GM12878 (cell line): ENCODE data around the gene RCAN1. TPM values are rescaled to one million over a fixed set of nuclear protein-coding genes. Genes with fewer than 3 reads are reported as not detected.

ENCODE experiments used
- ATAC-seq: fragments of 200-7000 bp; cut with Tn5 transposase; 3 replicates; pipeline ENCODE4 v1.9.1; 2020; ENCODE audit warnings: mild to moderate bottlenecking, moderate library complexity
- Bru-seq: library from RNA; stranded (reverse); fragments of 400-500 nt; gene quantifications from one replicate; lab custom pipeline; 2021; lab: Mats Ljungman, UMichigan
- BruChase-seq, 2 experiments: library from RNA; stranded (reverse); fragments of 400-500 nt; gene quantifications; one replicate each; lab custom pipeline; 2021; lab: Mats Ljungman, UMichigan
- BruUV-seq: library from RNA; stranded (reverse); fragments of 400-500 nt; replicated peaks from 2 replicates; lab custom pipeline; 2021; lab: Mats Ljungman, UMichigan
- CTCF ChIA-PET: fragments of 300-600 bp; sonication (Branson Sonifier 250); formaldehyde crosslinking; extraction: SDS; loops from one replicate; lab custom pipeline; 2021; ENCODE audit warnings: inconsistent platforms; lab: Yijun Ruan, JAX
- POLR2A ChIA-PET: fragments of 350-600 bp; formaldehyde crosslinking; extraction: SDS; loops from one replicate; lab custom pipeline; 2021; ENCODE audit warnings: inconsistent platforms; lab: Charles Lee
- RAD21 ChIA-PET: fragments of 300-600 bp; sonication (Branson Sonifier 250); formaldehyde crosslinking; loops from one replicate; lab custom pipeline; 2023; ENCODE audit warnings: antibody characterized with exemption; ENCODE audit not compliant: unreplicated experiment; lab: Charles Lee
- SMC1A ChIA-PET: fragments of 300-600 bp; sonication (Branson Sonifier 250); formaldehyde crosslinking; loops from one replicate; lab custom pipeline; 2023; ENCODE audit not compliant: unreplicated experiment, uncharacterized antibody; lab: Charles Lee
- DNase-seq: peaks from one replicate; pipeline ENCODE4 v3.0.0-alpha.2; 2011; ENCODE audit warnings: low read depth, low spot score
- FAIRE-seq: peaks from 3 replicates; lab custom pipeline; 2011; peaks lifted over from hg19 to GRCh38; lab: Jason Lieb, UNC
- H2AFZ ChIP-seq: 2 replicates; pipeline ENCODE4 v1.6.0; 2011; ENCODE audit warnings: low read depth, low read length, control low read depth; ENCODE audit not compliant: control insufficient read depth
- H3K27ac ChIP-seq: 2 replicates; pipeline ENCODE4 v1.5.1; 2011; ENCODE audit warnings: control low read depth; ENCODE audit not compliant: control insufficient read depth, insufficient read depth
- H3K27me3 ChIP-seq, 2 experiments: replicated peaks in 1 of 2; 2 replicates each; pipeline versions ENCODE4 v1.6.0 to v1.6.1; 2011; ENCODE audit warnings: low read length in 1 of 2; ENCODE audit not compliant: control insufficient read depth in 2 of 2, insufficient read depth in 2 of 2
- H3K36me3 ChIP-seq, 2 experiments: 2 replicates each; pipeline ENCODE4 v1.5.1; 2011; ENCODE audit warnings: low read length in 1 of 2; ENCODE audit not compliant: control insufficient read depth in 2 of 2, insufficient read depth in 2 of 2
- H3K4me1 ChIP-seq: 2 replicates; pipeline ENCODE4 v1.6.1; 2011; ENCODE audit warnings: mild to moderate bottlenecking, low read length, moderate library complexity, mixed read lengths; ENCODE audit not compliant: control insufficient read depth, insufficient read depth
- H3K4me2 ChIP-seq: 2 replicates; pipeline ENCODE4 v1.6.0; 2011; ENCODE audit warnings: control low read depth; ENCODE audit not compliant: control insufficient read depth, insufficient read depth
- H3K4me3 ChIP-seq: fragments of 200-600 bp; sonication (generic); 2 replicates; pipeline ENCODE4 v1.5.1; 2016
- H3K79me2 ChIP-seq: 2 replicates; pipeline ENCODE4 v1.6.0; 2011; ENCODE audit warnings: low read length; ENCODE audit not compliant: control insufficient read depth, insufficient read depth
- H3K9ac ChIP-seq: 2 replicates; pipeline ENCODE4 v1.8.0; 2011; ENCODE audit warnings: low read length, control low read depth, mixed read lengths; ENCODE audit not compliant: control insufficient read depth, insufficient read depth
- H3K9me3 ChIP-seq: replicated peaks from 3 replicates; pipeline ENCODE4 v1.5.1; 2011; ENCODE audit warnings: mild to moderate bottlenecking, low read length; ENCODE audit not compliant: control insufficient read depth, insufficient read depth
- H4K20me1 ChIP-seq: 2 replicates; pipeline ENCODE4 v1.6.0; 2011; ENCODE audit not compliant: control insufficient read depth, insufficient read depth
- HDAC6 ChIP-seq: fragments of 200-600 bp; sonication (generic); IDR thresholded peaks from one replicate; pipeline ENCODE4 v1.8.0; 2017; ENCODE audit warnings: antibody characterized with exemption; ENCODE audit not compliant: unreplicated experiment
- IRF3 ChIP-seq: fragments of 450-650 bp; IDR thresholded peaks from 2 replicates; pipeline ENCODE4 v1.6.1; 2014; ENCODE audit warnings: mild to moderate bottlenecking
- MYC ChIP-seq: IDR thresholded peaks from 2 replicates; pipeline ENCODE4 v1.6.1; 2011; ENCODE audit warnings: mild to moderate bottlenecking, low read length, moderate library complexity, inconsistent platforms; ENCODE audit not compliant: insufficient read depth, insufficient replicate concordance, insufficient read length, severe bottlenecking
- PKNOX1 ChIP-seq: fragments of 450-650 bp; IDR thresholded peaks from 2 replicates; pipeline ENCODE4 v1.6.1; 2016; ENCODE audit warnings: mild to moderate bottlenecking
- SP1 ChIP-seq: IDR thresholded peaks from one replicate; pipeline ENCODE4 v1.6.1; 2011; ENCODE audit warnings: low read depth, low read length
- WGBS: methylation state at CpG from one replicate; pipeline ENCODE4 v1.1.6; 2016; ENCODE audit warnings: low lambda C conversion rate; ENCODE audit not compliant: insufficient replicate concordance, insufficient coverage; ENCODE audit errors: missing lambda C conversion rate; 5-methylcytosine and 5-hydroxymethylcytosine counted together
- in situ Hi-C: fragments of 300-500 bp; cut with MboI; formaldehyde crosslinking; loops from 9 replicates; pipeline ENCODE4 v1.14.3; 2018; ENCODE audit warnings: mixed read lengths
- intact Hi-C: fragments of 100-400 bp; cut with micrococcal nuclease; formaldehyde crosslinking; loops from one replicate; pipeline ENCODE4 v1.14.2; 2022; ENCODE audit not compliant: unreplicated experiment
- long read RNA-seq, 2 experiments: library from polyadenylated mRNA; unstranded; transcript quantifications; one replicate each; pipeline ENCODE4 v2.0.0, GENCODE V29; 2019 to 2020
- polyA minus RNA-seq, 3 experiments: library from RNA; depleted of rRNA, polyadenylated mRNA; stranded (reverse); fragments of >200 nt; gene quantifications; 2 replicates each; pipeline ENCODE4 v1.2.3, GENCODE V29; 2011
- polyA plus RNA-seq, 11 experiments: library from polyadenylated mRNA; depleted of rRNA in 4 of 11; unstranded in 6 of 11; stranded (reverse) in 5 of 11; fragments of >200 nt; fragmentation: Nextera tagmentation in 4 of 11; fragmentation: Illumina TruSeq in 1 of 11; extraction: Ambion mirVana in 4 of 11; extraction: Trizol in 1 of 11; gene quantifications; 1 replicate in 1 of 11; 2 replicates in 10 of 11; pipeline versions ENCODE4 v1.2.1 to v1.2.3, GENCODE V29; 2011 to 2016; ENCODE audit warnings: inconsistent platforms in 2 of 11, missing spikeins in 2 of 11, low read depth in 1 of 11
- total RNA-seq, 4 experiments: library from RNA; depleted of rRNA in 3 of 4; stranded (reverse); fragments of >200 nt in 3 of 4; fragmentation: Illumina TruSeq in 1 of 4; extraction: Trizol in 1 of 4; gene quantifications; 2 replicates each; pipeline versions ENCODE4 v1.2.1 to v1.2.3, GENCODE V29; 2013 to 2021
- TF ChIP-seq, protein P1 (sequence below): fragments of 150-350 bp; IDR thresholded peaks from 2 replicates; pipeline ENCODE4 v1.6.1; 2014; ENCODE audit warnings: mild to moderate bottlenecking, low read depth, low read length
- TF ChIP-seq, protein P2 (sequence below): IDR thresholded peaks from 2 replicates; pipeline ENCODE4 v1.6.1; 2011; ENCODE audit warnings: low read depth, low read length, improper control_type of control experiment, borderline replicate concordance
- TF ChIP-seq, protein P3 (sequence below): fragments of 450-650 bp; IDR thresholded peaks from 2 replicates; pipeline ENCODE4 v1.6.1; 2018; ENCODE audit warnings: borderline replicate concordance, mild to moderate bottlenecking; ENCODE audit not compliant: partially characterized antibody

Gene RCAN1
- 1.9 and 2.1 TPM in 2 replicates for total RNA-seq (2013; cell fraction: nucleolus; rRNA removed)
- 10.1 and 10.5 TPM in 2 replicates for total RNA-seq (2014; rRNA removed)
- 11.0 and 11.4 TPM in 2 replicates for total RNA-seq (2014; rRNA removed; fragmentation: Illumina TruSeq; extraction: Trizol)
- total RNA-seq (2021), result 11.1 and 12.9 TPM in 2 replicates
- 4.7 TPM for polyA plus RNA-seq (2011; ENCODE audit: low read depth)
- polyA plus RNA-seq (2011; rRNA removed), result 6.7 and 8.0 TPM in 2 replicates
- 3.1 and 3.3 TPM in 2 replicates for polyA plus RNA-seq (2011; cell fraction: cytosol; rRNA removed)
- polyA plus RNA-seq (2011; cell fraction: nucleus; rRNA removed), result 1.9 and 2.8 TPM in 2 replicates
- 5.2 and 5.7 TPM in 2 replicates for polyA plus RNA-seq (2012)
- 12.2 and 13.5 TPM in 2 replicates for polyA plus RNA-seq (2014; fragmentation: Illumina TruSeq; extraction: Trizol)
- polyA plus RNA-seq (2014; fragmentation: Nextera tagmentation; extraction: Ambion mirVana), result 1 to 10 TPM; 5.1 to 8.8 TPM
- 10.1 and 11.2 TPM in 2 replicates for polyA plus RNA-seq (2014; rRNA removed)
- polyA plus RNA-seq (2016; fragmentation: Nextera tagmentation; extraction: Ambion mirVana), result 10 to 100 TPM in 1 of 2 experiments, 1 to 10 TPM in 1; 2.8 to 12.3 TPM
- polyA minus RNA-seq (2011; rRNA and poly(A)+ RNA removed), result 4.7 and 4.8 TPM in 2 replicates
- 1.3 and 3.5 TPM in 2 replicates for polyA minus RNA-seq (2011; cell fraction: cytosol; rRNA and poly(A)+ RNA removed)
- polyA minus RNA-seq (2011; cell fraction: nucleus; rRNA and poly(A)+ RNA removed), result 0.85 and 1.7 TPM in 2 replicates
- Bru-seq, nascent RNA, result percentile 49 among the genes with signal in this experiment
- percentile 51 among the genes with signal in this experiment for BruChase-seq, experiment 1, labeled RNA remaining after a 6-hour chase
- percentile 53 among the genes with signal in this experiment for BruChase-seq, experiment 2, labeled RNA remaining after a 2-hour chase
- long read RNA-seq, experiment 1, partial matches to known transcripts, result 0 of 1 reads
- long read RNA-seq, experiment 1, other reads (novel, unspliced or antisense), result 0 of 1 reads
- long read RNA-seq, experiment 2, partial matches to known transcripts, result 5 of 7 reads
- long read RNA-seq, experiment 2, other reads (novel, unspliced or antisense), result 0 of 7 reads

DNA sequence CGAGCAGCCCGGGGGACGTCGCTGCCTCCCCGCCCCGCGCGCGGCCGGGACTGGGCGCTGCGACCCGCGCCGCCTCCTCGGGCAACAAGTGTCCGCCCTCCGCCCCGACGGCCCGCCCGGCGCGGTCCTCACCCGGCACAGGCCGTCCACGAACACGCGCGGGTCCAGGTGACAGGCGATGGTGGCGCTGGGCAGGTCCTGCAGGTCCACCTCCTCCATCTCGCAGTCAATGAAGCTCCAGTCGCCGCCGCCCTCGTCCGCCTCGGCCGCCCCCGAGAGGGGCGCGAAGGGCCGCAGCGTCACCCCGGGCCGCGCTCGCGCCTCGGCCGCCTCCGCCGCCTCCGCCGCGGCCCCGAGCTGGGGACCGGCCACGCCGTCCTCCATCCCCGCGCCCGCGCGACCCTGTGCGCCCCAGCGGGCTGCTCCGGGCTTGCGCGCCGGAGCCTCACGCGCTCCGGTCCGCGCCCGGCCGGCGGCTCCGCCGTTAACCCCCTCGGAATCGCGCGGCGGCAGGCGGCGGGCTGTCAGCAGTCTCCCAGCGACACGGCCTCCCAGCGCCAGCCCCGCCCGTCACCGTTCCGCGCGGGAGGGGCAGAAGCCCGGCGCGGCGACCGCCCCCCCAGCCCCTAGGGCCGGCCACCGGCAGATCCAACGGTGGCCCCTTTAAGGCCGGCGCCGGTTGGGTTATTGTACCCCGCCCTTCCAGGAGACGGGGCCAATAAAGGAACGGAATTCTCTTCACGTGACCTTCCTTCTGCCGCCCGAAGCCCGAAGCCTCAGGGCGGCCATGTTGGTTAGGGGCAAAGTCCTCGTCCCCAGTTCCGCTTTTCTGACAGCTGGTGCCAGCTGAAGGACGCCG is at the start of gene RCAN1:
RCAN1 (minus strand) TSS at position 486 of the 859 bp plus-strand sequence; CDS start at position 384, 102 bp downstream.
- ChIA-PET CTCF (interaction anchor here (1.3 to 4.7 kb wide), 5 partner anchors 12 to 104 kb away, joined by 4 to 30 read pairs (median 16); no protein-coding TSS in a partner anchor), POLR2A (interaction anchor here (0.8 kb wide), 1 partner anchor 13 kb away, joined by 3 read pairs; no protein-coding TSS in a partner anchor), RAD21 (interaction anchor here (0.7 to 1.8 kb wide), 3 partner anchors 8 to 16 kb away, joined by 3 to 11 read pairs (median 3); no protein-coding TSS in a partner anchor), SMC1A (interaction anchor here (0.9 to 1.9 kb wide), 6 partner anchors 10 to 457 kb away, joined by 3 to 7 read pairs (median 4); no protein-coding TSS in a partner anchor)
- Histone ChIP-seq H3K27me3 (no peaks in the 10 kb centered on the region), H2AFZ (peak within 1 kb of the TSS; percentile 94), H3K4me1 (peaks cover 6% of the 10 kb centered on the region), H3K79me2 (no peaks in the 10 kb centered on the region; the same call in 1 of the 2 replicates), H3K27ac (no peak within 1 kb of the TSS), H3K9me3 (no peaks in the 10 kb centered on the region), H3K36me3 (no peaks in the 10 kb centered on the region), H3K9ac (peak within 1 kb of the TSS; percentile 67; the same call in 1 of the 2 replicates), H3K4me3 (peak within 1 kb of the TSS; percentile 81), H4K20me1 (no peaks in the 10 kb centered on the region), H3K4me2 (peak within 1 kb of the TSS; percentile 81)
- in situ Hi-C loops, result no loop called here
- peak; percentile 83 for FAIRE-seq
- BruUV-seq, result no TSS peak
- peak; percentile 98 for ATAC-seq
- intact Hi-C loops, result loop anchor here (2.0 to 5.0 kb wide), 2 partner anchors 38 to 70 kb away; no protein-coding TSS in a partner anchor
- 2% methylated on average over 82 of the region's 121 CpGs for WGBS
- DNase-seq, result peak; percentile 75
- TF ChIP-seq PKNOX1, result peak; percentile 61; the same call in 1 of the 2 replicates
- no peak for TF ChIP-seq IRF3
- no peak for TF ChIP-seq HDAC6
- TF ChIP-seq, protein P1, sequence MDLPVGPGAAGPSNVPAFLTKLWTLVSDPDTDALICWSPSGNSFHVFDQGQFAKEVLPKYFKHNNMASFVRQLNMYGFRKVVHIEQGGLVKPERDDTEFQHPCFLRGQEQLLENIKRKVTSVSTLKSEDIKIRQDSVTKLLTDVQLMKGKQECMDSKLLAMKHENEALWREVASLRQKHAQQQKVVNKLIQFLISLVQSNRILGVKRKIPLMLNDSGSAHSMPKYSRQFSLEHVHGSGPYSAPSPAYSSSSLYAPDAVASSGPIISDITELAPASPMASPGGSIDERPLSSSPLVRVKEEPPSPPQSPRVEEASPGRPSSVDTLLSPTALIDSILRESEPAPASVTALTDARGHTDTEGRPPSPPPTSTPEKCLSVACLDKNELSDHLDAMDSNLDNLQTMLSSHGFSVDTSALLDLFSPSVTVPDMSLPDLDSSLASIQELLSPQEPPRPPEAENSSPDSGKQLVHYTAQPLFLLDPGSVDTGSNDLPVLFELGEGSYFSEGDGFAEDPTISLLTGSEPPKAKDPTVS, result no peak
- TF ChIP-seq, protein P2, sequence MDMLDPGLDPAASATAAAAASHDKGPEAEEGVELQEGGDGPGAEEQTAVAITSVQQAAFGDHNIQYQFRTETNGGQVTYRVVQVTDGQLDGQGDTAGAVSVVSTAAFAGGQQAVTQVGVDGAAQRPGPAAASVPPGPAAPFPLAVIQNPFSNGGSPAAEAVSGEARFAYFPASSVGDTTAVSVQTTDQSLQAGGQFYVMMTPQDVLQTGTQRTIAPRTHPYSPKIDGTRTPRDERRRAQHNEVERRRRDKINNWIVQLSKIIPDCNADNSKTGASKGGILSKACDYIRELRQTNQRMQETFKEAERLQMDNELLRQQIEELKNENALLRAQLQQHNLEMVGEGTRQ, result peak; percentile 97
- TF ChIP-seq, protein P3, sequence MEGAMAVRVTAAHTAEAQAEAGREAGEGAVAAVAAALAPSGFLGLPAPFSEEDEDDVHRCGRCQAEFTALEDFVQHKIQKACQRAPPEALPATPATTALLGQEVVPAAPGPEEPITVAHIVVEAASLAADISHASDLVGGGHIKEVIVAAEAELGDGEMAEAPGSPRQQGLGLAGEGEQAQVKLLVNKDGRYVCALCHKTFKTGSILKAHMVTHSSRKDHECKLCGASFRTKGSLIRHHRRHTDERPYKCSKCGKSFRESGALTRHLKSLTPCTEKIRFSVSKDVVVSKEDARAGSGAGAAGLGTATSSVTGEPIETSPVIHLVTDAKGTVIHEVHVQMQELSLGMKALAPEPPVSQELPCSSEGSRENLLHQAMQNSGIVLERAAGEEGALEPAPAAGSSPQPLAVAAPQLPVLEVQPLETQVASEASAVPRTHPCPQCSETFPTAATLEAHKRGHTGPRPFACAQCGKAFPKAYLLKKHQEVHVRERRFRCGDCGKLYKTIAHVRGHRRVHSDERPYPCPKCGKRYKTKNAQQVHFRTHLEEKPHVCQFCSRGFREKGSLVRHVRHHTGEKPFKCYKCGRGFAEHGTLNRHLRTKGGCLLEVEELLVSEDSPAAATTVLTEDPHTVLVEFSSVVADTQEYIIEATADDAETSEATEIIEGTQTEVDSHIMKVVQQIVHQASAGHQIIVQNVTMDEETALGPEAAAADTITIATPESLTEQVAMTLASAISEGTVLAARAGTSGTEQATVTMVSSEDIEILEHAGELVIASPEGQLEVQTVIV, result peak; percentile 90
- peak; percentile 93 for TF ChIP-seq SP1
- no peak for TF ChIP-seq MYC
